C1 segment of cervical spinal cord (tissue), 14 donors: ENCODE results near the gene FAM180B.
"Not testable (repeated sequence)": the region's sequence is repeated elsewhere in the genome, so short reads cannot be mapped to it uniquely, and the experiment has no call there.

ENCODE experiments used
- DNase-seq, 14 donors: peaks; one replicate each; lab custom pipeline; 2025; lab: John Stamatoyannopoulos, UW

The FAM180B gene

GRCh38 chr11:47593934-47594855 lies 7.7 kb downstream of the FAM180B start, which contains the start of gene C1QTNF4:
TSS of gene C1QTNF4 (minus strand) at chr11:47594411. CDS start at chr11:47590810, 3,601 bp downstream.
- peak in 2 of 14 donors; percentile 29 to 35 for DNase-seq

DNA sequence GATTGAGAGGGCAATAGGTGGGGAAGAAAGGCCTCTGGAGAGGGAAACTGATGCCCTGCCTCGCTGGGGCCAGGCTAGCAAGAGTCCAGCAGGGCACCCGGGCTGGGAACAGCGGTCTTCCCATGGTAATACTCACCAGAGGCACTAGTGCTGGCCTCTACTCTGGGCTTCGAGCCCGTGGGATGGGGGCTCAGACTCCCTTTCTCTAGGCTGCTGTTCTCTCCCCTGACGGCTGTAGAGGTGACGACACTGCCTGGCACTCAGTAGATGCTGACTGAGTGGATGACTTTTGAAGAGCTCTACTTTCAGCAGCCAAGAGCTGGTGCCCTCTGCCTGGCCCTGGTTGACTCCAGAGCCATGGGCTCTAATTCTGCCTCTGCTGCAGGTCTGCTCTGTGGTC lies 8.6 kb downstream of the FAM180B start:
- peak in 7 of 14 donors; percentile 23 to 70 (median 36) for DNase-seq

DNA sequence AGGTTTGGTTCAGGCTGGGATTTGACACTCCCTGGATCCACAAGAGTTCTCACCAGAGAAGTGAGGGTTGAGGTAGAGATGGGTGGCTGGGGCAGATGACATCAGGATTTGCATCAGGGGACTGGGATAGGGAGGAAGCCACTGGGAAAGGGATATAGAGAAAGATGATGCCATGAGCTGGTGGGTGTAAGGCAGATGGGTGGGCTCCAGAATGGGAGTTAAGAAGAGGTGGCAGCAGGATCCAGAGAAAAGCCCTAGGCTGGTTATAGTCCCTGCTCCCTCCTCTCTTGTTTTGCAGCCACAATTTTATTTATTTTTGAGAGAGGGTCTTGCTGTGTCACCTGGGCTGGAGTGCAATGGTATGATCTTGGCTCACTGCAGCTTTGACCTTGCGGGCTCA lies 9.5 kb downstream of the FAM180B start:
- DNase-seq: no peak

- peak in 1 of 14 donors; percentile 51 for DNase-seq
These were observed 13.4 kb downstream of the FAM180B start for GRCh38 chr11:47599902-47600301.

DNA sequence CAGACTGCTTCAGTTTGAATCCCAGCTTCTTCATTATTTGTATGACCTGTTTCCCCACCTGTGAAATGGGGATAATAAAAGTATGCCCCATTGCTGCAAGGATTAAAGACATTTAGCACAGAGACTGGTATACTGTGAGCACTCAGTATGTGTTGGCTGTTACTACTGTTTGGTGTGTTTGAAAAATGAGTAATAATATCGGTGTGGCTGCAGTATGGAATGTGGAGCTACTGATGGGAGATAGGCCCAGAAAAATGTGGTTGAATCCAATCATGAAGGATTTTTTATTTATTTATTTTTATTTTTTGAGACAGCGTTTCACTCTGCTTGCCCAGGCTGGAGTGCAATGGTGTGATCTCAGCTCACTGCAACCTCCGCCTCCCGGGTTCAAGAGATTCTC lies 16.8 kb downstream of the FAM180B start:
- no peak for DNase-seq

- no peak for DNase-seq
These were observed 19.4 kb downstream of the FAM180B start for GRCh38 chr11:47605921-47606320.

DNA sequence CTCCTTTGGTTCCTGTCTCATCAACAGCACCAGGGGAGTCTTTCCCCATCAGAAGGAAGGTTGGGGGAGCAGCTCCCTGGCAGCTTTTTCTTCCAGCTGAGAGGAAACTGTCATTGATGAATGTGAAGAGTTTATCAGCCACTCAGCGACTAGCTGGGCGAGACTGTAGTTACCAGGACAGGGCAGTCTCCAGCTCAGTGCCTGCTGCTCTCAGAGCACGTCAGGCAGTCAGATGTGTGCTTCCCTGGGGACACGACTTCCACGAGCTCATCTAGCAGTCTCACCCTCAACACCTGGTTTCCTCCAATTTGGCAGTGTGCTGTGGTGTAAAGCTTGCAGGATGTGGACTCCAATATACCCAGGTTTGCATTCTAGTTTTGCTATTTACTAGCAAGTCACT lies 20.3 kb downstream of the FAM180B start:
- DNase-seq: no peak

GRCh38 chr11:47607380-47607779 lies 20.9 kb downstream of the FAM180B start:
- peak in 1 of 14 donors; percentile 37 for DNase-seq

GRCh38 chr11:47609675-47610074 lies 23.2 kb downstream of the FAM180B start:
- DNase-seq: no peak

DNA sequence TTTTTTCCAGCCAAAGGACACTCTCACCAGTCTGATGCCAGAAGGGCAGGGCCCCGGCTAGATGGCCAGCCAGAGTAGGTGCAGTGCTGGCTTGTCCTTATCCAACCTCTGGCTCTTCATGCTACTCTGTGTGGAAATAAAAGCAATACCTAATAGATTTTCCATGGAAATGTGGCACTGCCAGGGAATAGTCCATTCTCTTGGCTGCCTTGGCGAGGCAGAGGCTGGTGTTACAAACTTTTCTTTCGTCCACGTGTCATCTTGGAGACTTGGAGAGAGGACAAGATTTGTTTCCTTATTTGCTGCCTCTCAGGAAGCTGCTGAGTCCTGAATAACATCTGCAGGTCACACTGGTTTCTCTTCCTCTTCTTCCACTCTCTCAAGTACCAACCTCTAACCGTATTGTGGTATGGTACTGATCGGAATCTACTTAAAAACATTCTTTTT lies 24.9 kb downstream of the FAM180B start:
- peak in 2 of 14 donors; percentile 20 to 42 for DNase-seq

GRCh38 chr11:47615249-47615648 lies 28.8 kb downstream of the FAM180B start:
- no peak for DNase-seq

DNA sequence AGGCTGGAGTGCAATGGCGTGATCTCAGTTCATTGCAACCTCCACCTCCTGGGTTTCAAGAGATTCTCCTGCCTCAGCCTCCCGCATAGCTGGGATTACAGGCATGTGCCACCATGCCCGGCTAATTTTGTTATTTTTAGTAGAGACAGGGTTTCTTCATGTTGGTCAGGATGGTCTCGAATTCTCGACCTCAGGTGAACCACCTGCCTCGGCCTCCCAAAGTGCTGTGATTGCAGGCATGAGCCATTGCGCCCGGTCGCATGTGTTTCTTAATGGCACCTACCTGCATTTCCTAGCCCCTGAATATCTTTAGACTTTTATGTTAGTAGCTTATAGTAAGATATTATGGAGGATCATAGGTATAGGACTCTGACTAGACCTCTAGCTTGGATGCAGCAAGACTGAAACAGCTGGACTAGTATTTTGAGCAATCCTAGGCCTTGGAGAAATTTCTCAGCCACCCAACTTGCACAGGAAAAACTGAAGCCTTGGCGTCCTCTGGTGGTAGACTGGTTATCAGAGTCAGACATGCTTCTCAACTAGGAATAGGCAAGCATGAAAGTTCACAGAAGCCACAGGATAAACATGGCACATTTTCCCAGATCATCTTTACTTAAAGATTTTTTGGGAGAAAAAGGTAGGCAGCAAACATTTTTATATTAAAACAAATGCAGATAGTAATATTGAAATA lies 30.4 kb downstream of the FAM180B start:
- DNase-seq: peak in 3 of 14 donors; percentile 10 to 58 (median 28)

DNA sequence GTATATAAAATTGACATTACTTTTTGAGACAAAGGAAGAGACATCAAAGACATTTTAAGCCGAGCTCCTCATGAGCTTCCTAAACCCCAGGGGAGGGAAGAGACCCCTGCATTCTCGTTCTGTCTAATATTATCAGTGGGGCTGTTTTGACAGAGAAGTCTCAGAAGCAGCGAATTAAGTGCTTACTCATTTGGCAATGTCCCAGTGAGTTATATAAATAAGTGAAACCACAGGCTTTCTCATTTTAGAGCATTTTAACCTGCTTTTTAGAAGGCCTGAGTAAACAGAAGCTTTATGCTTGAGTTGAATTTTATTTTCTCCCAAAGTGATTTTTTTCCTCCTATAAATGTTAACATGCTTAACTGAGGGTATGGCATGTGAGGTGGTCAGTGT lies 30.9 kb downstream of the FAM180B start:
- no peak for DNase-seq

- no peak for DNase-seq
These were observed 34.4 kb downstream of the FAM180B start for GRCh38 chr11:47620836-47621378.

GRCh38 chr11:47626234-47626633 lies 39.8 kb downstream of the FAM180B start:
- no peak for DNase-seq

DNA sequence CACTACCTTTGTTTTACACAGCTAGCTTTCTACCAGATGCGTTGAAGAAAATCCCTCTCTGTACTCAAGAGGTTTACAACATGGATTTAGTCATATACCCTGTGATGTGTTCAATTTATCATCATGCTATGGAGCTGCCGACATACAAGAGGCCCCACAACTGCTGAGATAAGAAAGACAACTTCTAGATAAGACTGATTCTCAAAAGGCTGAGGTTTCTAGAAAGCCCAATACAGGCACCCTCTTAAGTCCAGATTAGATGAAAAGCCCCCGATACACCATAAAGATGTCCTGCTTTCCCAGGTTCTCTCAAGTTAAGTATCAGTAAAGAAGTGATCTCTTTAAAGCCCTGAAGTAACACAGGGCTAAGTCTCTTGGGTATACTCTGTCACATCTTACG lies 41.5 kb downstream of the FAM180B start:
- DNase-seq: no peak

DNA sequence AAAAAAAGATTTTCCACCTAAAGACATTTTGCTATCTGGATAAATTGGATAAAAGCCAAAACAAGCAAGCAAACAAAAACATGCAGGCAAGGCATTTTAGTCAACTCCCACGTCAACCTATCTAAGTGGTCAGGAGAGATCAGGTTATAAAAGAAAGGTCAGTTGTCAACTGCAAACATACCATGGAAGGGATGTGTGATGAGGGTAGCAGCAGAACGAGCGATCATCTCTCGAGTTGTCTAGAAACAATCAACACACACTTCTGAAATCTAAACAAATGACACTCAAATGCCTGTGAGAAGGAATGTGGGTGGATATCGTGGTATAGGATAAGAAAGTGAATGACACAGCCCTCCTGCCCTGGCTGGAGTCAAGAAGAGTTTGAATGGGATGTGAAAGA lies 45.0 kb downstream of the FAM180B start:
- DNase-seq: no peak

DNA sequence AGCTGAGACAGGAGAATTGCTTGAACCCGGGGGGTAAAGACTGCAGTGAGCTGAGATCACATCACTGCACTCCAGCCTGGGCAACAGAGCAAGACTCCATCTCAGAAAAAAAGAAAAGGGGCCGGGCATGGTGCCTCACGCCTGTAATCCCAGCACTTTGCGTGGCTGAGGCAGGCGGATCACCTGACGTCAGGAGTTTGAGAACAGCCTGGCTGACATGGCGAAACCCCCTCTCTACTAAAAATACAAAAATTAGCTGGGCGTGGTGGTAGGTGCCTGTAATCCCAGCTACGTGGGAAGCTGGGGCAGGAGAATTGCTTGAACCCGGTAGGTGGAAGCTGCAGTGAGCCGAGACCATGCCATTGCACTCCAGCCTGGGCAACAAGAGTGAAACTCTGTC lies 49.9 kb downstream of the FAM180B start:
- not testable (repeated sequence) for DNase-seq
